GM10847 (cell line): ENCODE data around the gene ALG8.

Source experiments
- POLR2A ChIP-seq: IDR thresholded peaks from 2 replicates; pipeline ENCODE4 v1.6.1; 2011; ENCODE audit not compliant: insufficient read length; ENCODE audit errors: extremely low read depth

ALG8 gene

GRCh38 chr11:78138291-78138690 is 1.1 kb downstream of the ALG8 start:
- no peak for TF ChIP-seq POLR2A

GRCh38 chr11:78132475-78132874 is 7.0 kb downstream of the ALG8 start:
- TF ChIP-seq POLR2A = no peak

GRCh38 chr11:78131956-78132355 is 7.5 kb downstream of the ALG8 start:
- TF ChIP-seq POLR2A = no peak

- no peak for TF ChIP-seq POLR2A
Measured at GRCh38 chr11:78127403-78127802, 12.0 kb downstream of the ALG8 start.

GRCh38 chr11:78112582-78113275 is 26.7 kb downstream of the ALG8 start:
- no peak for TF ChIP-seq POLR2A

GRCh38 chr11:78111298-78111697 is 28.1 kb downstream of the ALG8 start:
- TF ChIP-seq POLR2A = no peak

GRCh38 chr11:78110830-78111229 is 28.6 kb downstream of the ALG8 start:
- TF ChIP-seq POLR2A = no peak

- no peak for TF ChIP-seq POLR2A
Measured at GRCh38 chr11:78110351-78110750, 29.1 kb downstream of the ALG8 start.

GRCh38 chr11:78109081-78110015 is 30.1 kb downstream of the ALG8 start:
- TF ChIP-seq POLR2A = no peak

- TF ChIP-seq POLR2A = no peak
Measured at GRCh38 chr11:78100676-78101472, 38.6 kb downstream of the ALG8 start.

- TF ChIP-seq POLR2A = no peak
Measured at GRCh38 chr11:78100261-78100660, 39.2 kb downstream of the ALG8 start.

- no peak for TF ChIP-seq POLR2A
Measured at GRCh38 chr11:78099666-78100065, 39.8 kb downstream of the ALG8 start.

GRCh38 chr11:78097666-78098385 is 41.6 kb downstream of the ALG8 start:
- no peak for TF ChIP-seq POLR2A

- TF ChIP-seq POLR2A = no peak
Measured at GRCh38 chr11:78094250-78094649, 45.2 kb downstream of the ALG8 start.

GRCh38 chr11:78085972-78086371 is 53.5 kb downstream of the ALG8 start:
- TF ChIP-seq POLR2A = no peak
